Sciatic nerve (tissue), 2 donors: ENCODE measurements around the gene RAD51B. TPM values are rescaled to one million over a fixed set of nuclear protein-coding genes. Genes with fewer than 3 reads are reported as not detected.

ENCODE experiments used
- ATAC-seq: fragments of 200-7000 bp; cut with Tn5 transposase; one replicate; pipeline ENCODE4 v1.9.1; 2020; ENCODE audit warnings: mild to moderate bottlenecking, moderate library complexity
- DNase-seq: peaks from one replicate; pipeline ENCODE4 v3.0.0-alpha.2; 2020; ENCODE audit warnings: low spot score
- intact Hi-C: fragments of 100-400 bp; cut with DNase I; formaldehyde crosslinking; loops from one replicate; pipeline ENCODE4 v1.14.2; 2022
- total RNA-seq: library from RNA; stranded (reverse); fragmentation: NEBNext Ultra II Directional; extraction: Animal tissue kit (Norgen Biotek cat#: 25700); gene quantifications from one replicate; pipeline ENCODE4 v1.2.1, GENCODE V29; 2021
- donor health status: DM: no; HTN: no; CAD: no.
- donor health status: DM: no; HTN: no; CAD: no.

The RAD51B gene
- total RNA-seq, 1 donor from 2014 or later = 30.4 TPM

DNA sequence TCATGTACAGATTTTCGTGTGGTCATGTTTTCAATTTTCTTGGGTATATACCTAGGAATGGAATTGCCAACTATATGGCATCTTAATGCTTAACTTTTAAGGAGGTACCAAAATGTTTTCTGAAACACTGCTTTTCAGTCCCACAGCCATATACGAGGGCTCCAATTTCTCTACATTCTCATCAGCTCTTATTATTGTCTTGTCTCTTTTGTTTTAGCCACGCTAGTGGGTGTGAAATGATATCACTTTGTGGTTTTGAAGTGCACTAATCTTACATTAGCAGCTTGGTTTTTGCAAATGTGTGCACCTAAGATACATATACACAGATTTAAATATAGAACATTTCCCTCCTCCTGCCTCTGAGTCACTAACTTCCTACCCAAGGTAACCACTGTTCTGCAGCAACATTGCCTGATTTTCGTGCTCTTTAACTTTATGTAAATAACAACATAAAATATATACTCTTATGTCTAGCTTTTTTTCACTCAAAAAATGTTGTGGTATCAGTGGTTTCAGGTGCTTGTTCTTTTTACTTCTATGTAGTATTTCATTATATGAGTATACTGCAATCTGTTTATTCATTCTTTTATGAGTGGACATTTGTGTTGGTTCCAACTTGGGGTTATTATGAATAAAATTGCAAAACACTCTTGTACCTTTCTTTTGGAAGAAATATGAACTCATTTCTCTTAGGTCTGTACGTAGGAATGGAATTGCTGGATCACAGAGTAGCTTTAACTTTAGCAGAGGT lies 900.2 kb downstream of the RAD51B start:
- intact Hi-C loops = no loop called here
- DNase-seq (no peak), ATAC-seq (no peak)

DNA sequence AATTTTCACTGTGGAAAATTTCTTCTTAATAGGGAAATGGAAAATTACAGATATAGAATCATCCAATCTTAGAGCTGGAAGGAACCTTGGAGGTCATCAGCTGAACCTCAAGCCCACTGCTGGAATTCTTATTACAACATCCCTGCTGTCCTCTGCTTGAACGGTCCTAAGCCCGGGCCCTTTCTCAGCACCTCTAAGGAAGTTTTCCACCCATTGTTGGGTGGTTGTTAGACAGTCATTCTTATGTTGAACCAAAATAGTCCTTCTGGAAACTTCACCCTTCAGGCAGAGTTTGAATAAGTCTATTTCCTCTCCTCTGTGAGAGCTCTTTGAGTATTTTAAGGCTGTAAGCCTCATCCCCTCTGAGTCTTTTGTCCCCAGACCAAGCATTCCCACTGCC lies 902.6 kb downstream of the RAD51B start:
- DNase-seq (no peak), ATAC-seq (peak; percentile 56)
- intact Hi-C loops = no loop called here

- no peak for DNase-seq
- ATAC-seq = no peak
- intact Hi-C loops = no loop called here
These were observed 903.5 kb downstream of the RAD51B start for GRCh38 chr14:68722968-68723566.

DNA sequence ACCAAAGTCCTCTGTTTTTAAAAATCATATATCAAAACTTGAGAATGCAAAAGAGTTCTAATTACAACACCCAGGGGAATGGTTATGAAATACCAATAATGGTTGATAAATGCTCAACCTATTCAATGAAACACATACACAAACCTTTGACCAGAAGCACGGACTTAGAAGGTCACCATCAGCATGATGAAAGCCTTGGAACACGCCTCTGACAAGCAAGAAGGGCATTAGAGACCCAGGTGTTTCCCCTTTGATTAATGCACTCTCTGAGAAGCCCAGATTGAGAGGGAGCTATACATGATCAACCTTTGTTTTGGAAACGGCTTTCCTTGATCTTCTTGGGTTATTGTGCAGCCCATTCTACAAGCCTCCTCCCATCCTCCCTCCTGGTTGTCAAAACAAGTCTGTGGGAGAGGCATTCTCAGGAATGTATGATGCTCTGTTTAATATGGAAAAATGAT lies 904.3 kb downstream of the RAD51B start:
- intact Hi-C loops = no loop called here
- ATAC-seq (no peak), DNase-seq (no peak)

GRCh38 chr14:68724914-68725313 lies 905.3 kb downstream of the RAD51B start:
- DNase-seq = no peak
- intact Hi-C loops = no loop called here
- no peak for ATAC-seq

DNA sequence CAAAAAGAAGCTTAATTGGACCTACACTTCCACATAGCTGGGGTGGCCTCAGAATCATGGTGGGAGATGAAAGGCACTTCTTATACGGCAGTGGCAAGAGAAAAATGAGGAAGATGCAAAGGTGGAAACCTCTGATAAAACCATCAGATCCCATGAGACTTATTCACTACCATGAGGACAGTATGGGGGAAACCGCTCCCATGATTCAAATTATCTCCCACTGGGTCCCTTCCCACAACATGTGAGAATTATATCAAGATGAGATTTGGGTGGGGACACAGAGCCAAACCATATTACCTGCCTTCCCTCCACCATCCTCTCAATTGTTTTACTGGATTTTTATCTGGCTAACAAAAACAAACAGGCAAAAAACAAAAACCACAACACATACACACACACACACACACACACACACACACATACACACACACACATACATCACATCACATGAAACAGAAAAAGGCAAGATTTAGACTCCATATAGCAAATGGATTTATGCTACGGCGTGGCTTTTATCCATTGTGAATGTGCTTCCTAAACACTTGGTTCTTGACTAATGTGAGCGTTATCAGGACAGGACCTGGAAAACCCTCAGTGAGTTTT lies 906.6 kb downstream of the RAD51B start:
- DNase-seq = no peak
- no peak for ATAC-seq
- intact Hi-C loops = no loop called here

DNA sequence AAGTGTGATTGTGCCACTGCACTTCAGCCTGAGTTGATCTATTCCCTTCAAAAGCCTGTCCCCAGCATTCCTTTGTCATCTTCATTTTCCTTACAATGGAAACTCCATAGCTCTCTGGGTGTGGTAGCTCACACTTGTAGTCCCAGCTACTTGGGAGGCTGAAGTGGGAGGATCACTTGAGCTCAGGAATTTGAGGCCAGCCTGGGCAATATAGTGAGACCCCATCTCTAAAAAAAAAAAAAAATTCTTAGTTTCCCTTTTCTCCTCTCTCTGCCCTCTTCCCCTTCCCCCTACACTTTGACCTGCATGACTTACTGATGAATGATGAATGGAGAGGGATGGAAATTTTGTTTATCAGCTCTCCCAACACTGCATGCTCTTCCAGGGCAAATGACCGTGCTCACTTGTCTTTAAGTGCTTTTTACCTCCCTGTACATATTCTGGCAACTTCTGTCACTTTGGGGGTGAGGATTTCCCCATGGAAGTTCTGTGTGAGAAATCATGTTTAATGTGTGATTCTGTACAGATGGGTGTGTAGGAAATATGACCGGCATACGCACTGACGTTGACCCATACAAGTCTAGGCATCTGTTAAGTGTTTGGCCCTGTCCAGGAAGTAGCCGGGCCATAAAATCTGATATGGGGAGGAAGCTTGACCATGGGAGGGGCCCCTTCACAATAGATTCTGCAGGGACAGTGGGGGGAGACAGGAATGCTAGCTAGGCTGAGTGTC lies 907.9 kb downstream of the RAD51B start:
- no peak for ATAC-seq
- DNase-seq = no peak
- intact Hi-C loops = no loop called here

DNA sequence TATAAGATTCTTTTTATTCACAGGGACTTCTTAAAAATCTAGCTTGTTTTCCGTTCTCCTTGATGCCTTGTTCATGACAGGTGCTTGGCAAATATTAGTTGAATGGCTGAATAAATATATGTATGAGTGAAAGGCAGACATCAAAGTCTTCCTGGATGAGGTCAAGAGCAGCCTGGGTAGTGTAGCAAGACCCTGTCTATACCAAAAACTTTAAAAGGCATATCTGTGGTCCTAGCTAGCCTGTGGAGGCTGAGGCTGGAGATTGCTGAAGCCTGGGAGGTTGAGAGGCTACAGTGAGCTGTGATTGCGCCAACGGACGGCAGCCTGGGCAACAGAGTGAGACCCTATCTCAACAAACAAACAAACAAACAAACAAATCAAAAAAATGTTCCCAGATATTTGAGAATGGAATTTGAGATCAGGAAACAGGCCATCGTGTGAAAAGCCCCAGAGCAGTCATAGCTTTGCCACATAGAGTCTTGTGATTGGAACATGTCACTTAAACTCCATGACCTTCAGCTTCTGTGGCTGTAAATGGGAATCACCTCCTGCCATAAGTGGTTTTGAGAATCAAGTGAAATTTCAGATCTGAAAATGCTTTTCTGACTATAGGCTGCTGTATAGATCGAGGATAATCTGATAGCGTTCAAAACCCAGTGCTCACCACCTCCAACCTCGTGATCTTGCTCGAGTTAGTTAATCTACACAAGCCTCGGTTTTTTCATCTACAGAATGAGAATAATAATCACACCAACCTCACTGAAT lies 908.9 kb downstream of the RAD51B start:
- DNase-seq = no peak
- ATAC-seq = no peak
- intact Hi-C loops = no loop called here

- ATAC-seq (no peak), DNase-seq (no peak)
- intact Hi-C loops = no loop called here
These were observed 910.0 kb downstream of the RAD51B start for GRCh38 chr14:68729556-68729955.

DNA sequence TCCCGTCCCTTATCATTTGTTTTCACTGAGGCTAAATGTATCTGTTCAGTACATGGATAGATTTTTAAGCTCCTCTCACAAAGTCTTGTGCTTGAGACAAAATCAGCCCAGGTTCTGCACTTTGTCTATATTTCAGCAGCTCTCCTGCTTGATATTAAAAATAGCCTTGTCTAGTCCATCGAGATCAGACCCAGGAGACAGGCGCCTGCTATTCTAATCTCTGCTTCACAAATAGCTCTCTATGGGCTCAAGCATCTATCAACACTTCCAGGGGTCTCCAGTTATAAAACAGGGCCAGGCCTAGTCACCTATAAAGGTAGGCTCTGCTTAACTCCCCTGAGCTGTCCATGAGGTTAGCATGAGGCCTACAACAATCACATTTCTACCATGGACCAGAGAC lies 910.8 kb downstream of the RAD51B start:
- intact Hi-C loops = no loop called here
- ATAC-seq = no peak

GRCh38 chr14:68730811-68731425 lies 911.3 kb downstream of the RAD51B start:
- ATAC-seq = peak; percentile 35
- intact Hi-C loops = no loop called here
- no peak for DNase-seq

More for the DNA sequence above, 910.8 kb downstream of the RAD51B start:
- DNase-seq = no peak

- DNase-seq = no peak
- intact Hi-C loops = no loop called here
- peak; percentile 42 for ATAC-seq
These were observed 913.7 kb downstream of the RAD51B start for GRCh38 chr14:68733086-68733914.

- intact Hi-C loops = no loop called here
- DNase-seq (no peak), ATAC-seq (no peak)
These were observed 914.7 kb downstream of the RAD51B start for GRCh38 chr14:68734231-68734732.

- intact Hi-C loops = no loop called here
- no peak for DNase-seq
- peak; percentile 45 for ATAC-seq
These were observed 916.3 kb downstream of the RAD51B start for GRCh38 chr14:68735856-68736255.

DNA sequence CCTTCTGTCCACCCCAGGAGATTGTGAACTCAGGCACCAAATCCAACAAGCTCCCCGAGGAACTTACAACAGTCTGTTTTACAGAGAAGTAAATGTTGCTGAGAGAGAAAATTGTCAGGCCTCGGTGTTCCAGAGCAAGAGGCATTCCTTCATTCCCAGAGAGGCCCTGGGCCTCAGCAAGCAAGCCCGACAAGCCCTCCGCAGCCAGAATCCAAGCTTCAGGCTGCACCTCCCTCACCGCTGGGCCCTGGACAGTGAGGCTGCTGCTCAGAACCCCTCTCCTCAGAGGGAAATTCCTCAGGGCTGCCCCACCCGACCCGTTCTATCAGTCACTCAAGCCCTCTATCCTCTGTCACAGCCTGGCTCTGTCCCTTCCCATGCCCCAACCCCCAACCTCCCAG lies 916.9 kb downstream of the RAD51B start:
- DNase-seq (no peak), ATAC-seq (peak; percentile 62)
- intact Hi-C loops = no loop called here

DNA sequence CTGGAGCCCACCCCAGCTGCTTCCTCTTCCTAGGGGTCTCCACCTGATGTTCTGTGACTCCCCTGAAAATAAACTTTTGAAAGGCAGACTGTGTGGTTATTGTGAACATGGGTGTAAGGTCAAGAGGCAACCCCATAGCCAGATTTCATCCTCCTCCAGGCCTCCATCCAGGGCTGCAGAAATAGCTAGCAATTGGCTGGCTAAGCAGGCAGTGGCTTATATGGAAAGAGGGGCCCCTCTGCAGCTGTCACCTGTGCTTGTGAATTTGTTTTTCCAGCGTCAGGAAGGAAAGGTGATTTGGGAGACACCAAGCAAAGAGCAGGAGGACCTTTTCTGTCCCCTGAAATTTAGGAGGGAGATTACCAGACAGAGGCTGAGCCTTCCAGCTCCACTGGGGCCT lies 917.5 kb downstream of the RAD51B start:
- intact Hi-C loops = no loop called here
- no peak for DNase-seq
- no peak for ATAC-seq

- DNase-seq = no peak
- no peak for ATAC-seq
- intact Hi-C loops = no loop called here
These were observed 919.0 kb downstream of the RAD51B start for GRCh38 chr14:68738559-68738958.

DNA sequence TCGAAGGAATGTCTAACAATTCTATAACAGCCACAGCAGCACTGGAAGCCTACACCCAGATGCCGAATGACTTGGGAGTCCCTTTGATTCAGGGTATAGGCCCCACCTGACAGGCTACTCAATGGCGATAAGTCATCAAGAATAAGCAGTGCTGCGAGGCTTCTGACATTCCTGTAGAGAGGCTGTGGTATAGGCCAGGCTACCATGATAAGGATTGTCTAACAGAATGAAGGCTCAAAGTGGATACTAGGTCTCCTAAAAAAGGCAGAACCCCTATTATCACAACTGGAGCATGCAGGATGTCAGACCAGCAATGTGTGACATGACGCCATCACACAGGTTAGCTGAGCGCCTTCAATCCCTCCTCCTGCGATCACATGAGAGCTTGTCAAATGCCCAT lies 920.1 kb downstream of the RAD51B start:
- ATAC-seq = no peak
- intact Hi-C loops = no loop called here
- DNase-seq = no peak
